Measurements from ENCODE around the gene GRHPR.
A peak's percentile ranks its signal among the peaks of the same experiment; 100 is the strongest.

The GRHPR gene

GRCh38 chr9:37465249-37466036 lies 42.9 kb downstream of the GRHPR start, which contains the start of gene ZBTB5:
Gene ZBTB5, minus strand, starts transcription at chr9:37465450. Its CDS starts 22,899 bp downstream, at chr9:37442551.
- Histone ChIP-seq H3K4me3 (ENCODE audit: low read depth, low read length) (peak within 1 kb of the TSS; percentile 95), H3K36me3 (ENCODE audit: control insufficient read depth in 2 of 2, insufficient read depth in 1 of 2, low read length in 2 of 2) (peaks cover 0 to 3% of the 10 kb centered on the region in 2 experiments; a peak in 2 of 3 replicates), H3K4me1 (ENCODE audit: control insufficient read depth, insufficient read depth, low read length) (no peaks in the 10 kb centered on the region), H3K9me3 (ENCODE audit: control insufficient read depth, insufficient read depth, low read depth, low read length) (no peaks in the 10 kb centered on the region), H3K27ac (ENCODE audit: extremely low read depth, low read depth, low read length) (peak within 1 kb of the TSS; percentile 86)
- CTCF ChIA-PET = interaction anchor here (0.9 to 1.0 kb wide), 2 partner anchors 50 to 602 kb away, joined by 4 read pairs; no protein-coding TSS in a partner anchor
- TF ChIP-seq ZBTB8A (tag by site-specific recombination; IDR thresholded peaks at IDR 0.05) (peak; percentile 56), ZNF629 (tag by site-specific recombination; IDR thresholded peaks at IDR 0.05) (peak; percentile 53; the same call in 1 of the 2 replicates), ZBTB20 (tag by site-specific recombination; IDR thresholded peaks at IDR 0.05) (peak; percentile 91; the same call in 1 of the 2 replicates), OSR2 (tag by site-specific recombination; IDR thresholded peaks at IDR 0.05) (peak; percentile 25; the same call in 1 of the 2 replicates), ATF2 (tag by site-specific recombination; IDR thresholded peaks at IDR 0.05; ENCODE audit: low read depth) (peak; percentile 97), IKZF3 (tag by site-specific recombination; IDR thresholded peaks at IDR 0.05) (peak; percentile 37; the same call in 1 of the 2 replicates), ZNF146 (tag by site-specific recombination; IDR thresholded peaks at IDR 0.05) (no peak), ZNF585B (tag by site-specific recombination; IDR thresholded peaks at IDR 0.05) (no peak), ZNF335 (tag by site-specific recombination; conservative IDR thresholded peaks at IDR 0.05) (no peak; the same call in none of the 2 replicates), INSM2 (tag by site-specific recombination; IDR thresholded peaks at IDR 0.05) (peak; percentile 74), ZNF624 (tag by site-specific recombination; IDR thresholded peaks at IDR 0.05) (no peak), ZNF513 (tag by site-specific recombination; IDR thresholded peaks at IDR 0.05) (no peak), ZBTB48 (tag by site-specific recombination; IDR thresholded peaks at IDR 0.05) (0 out of 2 replicates have a peak, but pooled peaks have one; percentile 8), CTCF (tag by site-specific recombination; IDR thresholded peaks at IDR 0.05) (no peak), SP3 (tag by site-specific recombination; IDR thresholded peaks at IDR 0.05) (peak; percentile 78), ZNF350 (tag by site-specific recombination; IDR thresholded peaks at IDR 0.05) (peak; percentile 98), SP2 (tag by site-specific recombination; IDR thresholded peaks at IDR 0.05) (peak; percentile 84), ZNF341 (tag by site-specific recombination; IDR thresholded peaks at IDR 0.05; ENCODE audit: low read depth) (peak; percentile 59; the same call in 1 of the 2 replicates), KLF8 (tag by site-specific recombination; IDR thresholded peaks at IDR 0.05) (0 out of 2 replicates have a peak, but pooled peaks have one; percentile 17), ZSCAN18 (tag by site-specific recombination; IDR thresholded peaks at IDR 0.05) (no peak), PRDM10 (tag by site-specific recombination; IDR thresholded peaks at IDR 0.05) (peak; percentile 59; the same call in 1 of the 2 replicates), SETDB1 (IDR thresholded peaks at IDR 0.05; ENCODE audit: insufficient read length, low read length) (peak; percentile 19), OVOL3 (tag by site-specific recombination; IDR thresholded peaks at IDR 0.05) (0 out of 2 replicates have a peak, but pooled peaks have one; percentile 18), ZNF473 (tag by site-specific recombination; IDR thresholded peaks at IDR 0.05) (no peak)
- POLR2A ChIA-PET = interaction anchor here (0.6 to 3.0 kb wide), 24 partner anchors 9 to 927 kb away, joined by 3 to 39 read pairs (median 6); partner anchors contain the start of genes ALDH1B1, EXOSC3, FBXO10 and GRHPR
